SKM-1 treated with dmso at 0.1 percent for 144 hours (cell line): ENCODE measurements around the gene ABI1.

Experiments used
- DNase-seq: peaks from one replicate; lab custom pipeline; 2025; ENCODE audit not compliant: unreplicated experiment; lab: John Stamatoyannopoulos, UW

ABI1 gene

DNA sequence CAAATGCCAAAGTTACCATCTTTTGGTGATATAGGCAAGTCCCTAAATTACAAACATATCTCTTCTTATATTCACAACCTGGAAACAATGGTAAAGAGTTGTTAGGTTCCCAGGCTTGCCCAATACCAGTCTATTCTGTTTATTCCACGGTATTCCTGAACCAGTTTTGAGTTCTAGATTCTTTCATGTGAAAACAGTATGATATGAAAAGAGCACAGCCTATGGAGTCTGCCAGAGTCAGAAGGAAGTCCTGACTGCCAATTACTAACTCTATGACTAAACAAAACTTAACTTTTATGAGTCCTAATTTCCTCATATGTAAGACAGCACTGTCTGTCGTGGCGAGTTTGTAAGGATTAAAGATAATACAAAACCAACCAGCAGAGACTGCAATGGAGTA lies 5.6 kb downstream of the ABI1 start:
- DNase-seq, result no peak

- no peak for DNase-seq
These were observed 6.2 kb downstream of the ABI1 start for GRCh38 chr10:26854524-26854923.

GRCh38 chr10:26844396-26844975 lies 16.3 kb downstream of the ABI1 start:
- no peak for DNase-seq

- DNase-seq, result no peak
These were observed 17.0 kb downstream of the ABI1 start for GRCh38 chr10:26843736-26844135.

- DNase-seq, result no peak
These were observed 18.9 kb downstream of the ABI1 start for GRCh38 chr10:26841733-26842317.

DNA sequence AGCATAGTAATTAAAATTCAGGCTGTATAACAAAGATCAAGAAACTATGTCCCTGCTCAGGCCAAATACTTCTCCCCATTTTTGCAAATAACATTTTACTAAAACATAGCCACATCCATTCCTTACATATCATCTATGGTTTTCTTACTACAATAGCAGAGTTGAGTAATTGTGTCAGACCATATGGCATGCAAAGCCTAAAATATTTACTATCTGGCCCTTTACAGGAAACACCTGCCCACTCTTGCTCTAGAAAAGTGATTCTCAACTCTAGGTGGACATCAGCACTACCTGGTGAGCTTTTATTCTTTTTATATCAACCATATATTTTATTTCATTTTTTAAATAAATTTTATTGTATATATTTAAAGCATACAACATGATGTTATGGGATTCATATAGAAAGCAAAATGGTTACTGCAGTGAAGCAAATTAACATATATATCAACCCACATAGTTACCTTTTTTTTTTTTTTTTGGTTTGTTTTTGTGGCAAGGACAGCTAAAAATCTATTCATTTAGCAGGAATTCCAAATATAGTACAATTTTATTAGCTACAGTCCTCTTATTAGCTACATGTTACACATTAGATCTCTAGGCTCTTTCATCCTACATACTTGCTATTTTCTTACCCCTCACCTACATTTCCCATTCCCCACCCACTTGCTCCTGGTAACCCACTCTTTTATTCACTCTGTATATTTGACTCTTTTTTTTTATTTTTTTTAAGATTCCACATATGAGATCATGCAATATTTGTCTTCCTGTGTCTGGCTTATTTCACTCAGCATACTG lies 19.6 kb downstream of the ABI1 start:
- DNase-seq, result no peak

GRCh38 chr10:26839966-26840627 lies 20.7 kb downstream of the ABI1 start:
- no peak for DNase-seq

DNA sequence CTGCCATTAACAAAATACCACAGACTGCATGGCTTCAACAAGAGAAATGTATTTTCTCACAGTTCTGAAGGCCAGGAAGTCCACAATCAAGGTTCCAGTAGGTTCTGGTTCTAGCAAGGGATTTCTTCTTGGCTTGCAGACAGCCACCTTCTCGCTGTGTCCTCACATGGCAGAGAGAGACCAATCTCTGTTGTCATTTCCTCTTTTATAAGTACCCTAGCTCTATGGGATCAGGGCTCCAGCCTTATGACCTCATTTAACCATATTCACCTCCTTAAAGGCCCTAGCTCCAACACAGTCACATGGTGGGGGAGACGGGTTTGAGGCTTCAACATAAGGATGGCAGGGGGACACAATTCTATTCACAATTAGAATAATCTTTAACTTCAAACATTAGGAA lies 23.6 kb downstream of the ABI1 start:
- peak; percentile 34 for DNase-seq

GRCh38 chr10:26835025-26835424 lies 25.7 kb downstream of the ABI1 start:
- DNase-seq, result no peak

DNA sequence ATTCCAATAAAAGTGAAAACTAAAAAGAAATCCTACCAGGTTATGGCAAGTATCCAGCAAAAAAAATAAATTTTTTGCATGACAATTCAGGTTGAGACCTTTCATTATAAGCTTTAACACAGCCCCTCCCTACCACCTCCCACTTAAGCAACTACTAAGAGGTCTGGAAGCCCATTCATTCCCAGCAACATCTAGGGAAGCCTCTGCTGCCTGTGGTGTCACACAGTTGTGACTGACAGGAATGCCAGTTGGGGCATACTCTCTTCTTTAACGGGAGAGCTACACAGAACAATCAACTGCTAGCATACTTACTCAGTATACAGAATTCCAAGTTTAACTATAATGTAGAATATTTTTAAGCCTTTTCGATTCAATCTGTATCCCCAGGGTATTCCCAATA lies 27.8 kb downstream of the ABI1 start:
- DNase-seq, result no peak

GRCh38 chr10:26831936-26832335 lies 28.8 kb downstream of the ABI1 start:
- DNase-seq, result no peak

DNA sequence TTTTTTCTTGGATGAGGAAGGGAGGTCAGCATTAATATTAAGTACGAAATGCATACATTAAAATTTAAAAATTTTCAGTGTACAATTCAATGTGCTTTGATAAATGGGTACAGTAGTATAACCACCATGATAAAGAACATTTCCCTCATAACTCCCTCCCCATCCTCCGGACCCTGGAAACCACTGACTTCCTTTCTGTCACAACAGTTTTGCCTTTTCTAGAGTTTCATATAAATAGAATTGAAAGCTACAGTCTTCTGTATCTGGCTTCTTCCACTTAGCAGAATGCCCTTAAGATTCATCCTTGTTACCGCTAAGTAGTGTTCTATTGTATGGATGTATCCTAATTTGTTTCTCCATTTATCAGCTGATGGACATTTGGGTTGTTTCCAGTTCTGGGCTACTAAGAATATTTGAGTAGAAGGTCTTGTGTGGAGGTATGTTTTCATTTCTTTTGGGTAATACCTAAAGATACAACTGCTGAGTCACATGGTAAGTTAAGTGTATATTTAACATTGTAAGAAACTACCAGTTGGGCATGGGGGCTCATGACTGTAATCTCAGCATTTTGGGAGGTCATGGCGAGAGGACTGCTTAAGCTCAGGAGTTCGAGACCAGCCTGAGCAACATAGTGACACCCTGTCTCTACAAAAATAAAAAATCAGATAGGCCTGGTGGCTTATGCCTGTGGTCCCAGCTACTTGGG lies 30.8 kb downstream of the ABI1 start:
- no peak for DNase-seq

- no peak for DNase-seq
These were observed 36.6 kb downstream of the ABI1 start for GRCh38 chr10:26824015-26824690.

GRCh38 chr10:26821699-26822570 lies 38.8 kb downstream of the ABI1 start:
- DNase-seq, result no peak

DNA sequence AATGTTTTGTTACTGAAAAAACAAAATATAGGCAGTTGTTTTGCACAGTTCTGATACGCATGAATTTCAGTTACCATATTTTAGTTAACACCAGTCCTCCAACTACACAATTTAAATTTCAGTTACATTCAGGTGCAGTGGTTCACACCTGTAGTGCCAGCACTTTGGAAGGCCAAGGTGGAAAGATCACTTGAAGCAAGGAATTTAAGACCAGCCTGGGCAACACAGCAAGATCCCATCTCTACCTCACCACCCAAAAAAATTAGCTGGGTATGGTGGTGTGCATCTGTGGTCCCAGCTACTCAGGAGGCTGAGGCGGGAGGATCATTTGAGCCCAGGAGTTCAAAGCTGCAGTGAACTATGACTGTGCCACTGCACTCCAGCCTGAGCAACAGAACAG lies 45.3 kb downstream of the ABI1 start:
- DNase-seq, result no peak

- DNase-seq, result no peak
These were observed 50.2 kb downstream of the ABI1 start for GRCh38 chr10:26810435-26811026.

DNA sequence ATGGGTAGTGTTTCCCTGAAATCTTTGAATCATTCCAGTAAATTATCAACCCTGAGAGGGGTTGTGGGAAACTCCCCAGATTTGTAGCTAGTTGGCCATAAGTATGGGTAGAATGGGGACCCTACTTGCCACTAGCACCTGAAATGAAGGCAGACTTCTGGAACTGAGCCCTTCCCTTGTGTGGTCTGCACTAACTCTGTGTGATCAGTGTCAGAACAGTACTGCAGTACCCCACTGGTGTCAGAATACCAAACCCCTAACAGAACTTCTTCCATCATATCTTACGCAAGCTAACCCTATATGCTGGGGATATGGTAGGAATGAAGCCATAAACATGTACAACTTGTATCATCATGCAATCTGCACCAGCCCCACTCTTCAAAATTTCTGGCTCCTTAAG lies 50.8 kb downstream of the ABI1 start:
- DNase-seq, result no peak

- no peak for DNase-seq
These were observed 53.2 kb downstream of the ABI1 start for GRCh38 chr10:26807532-26807931.

- no peak for DNase-seq
These were observed 54.2 kb downstream of the ABI1 start for GRCh38 chr10:26806557-26806956.
